ENCODE data around the gene SECISBP2L.

The SECISBP2L gene

DNA sequence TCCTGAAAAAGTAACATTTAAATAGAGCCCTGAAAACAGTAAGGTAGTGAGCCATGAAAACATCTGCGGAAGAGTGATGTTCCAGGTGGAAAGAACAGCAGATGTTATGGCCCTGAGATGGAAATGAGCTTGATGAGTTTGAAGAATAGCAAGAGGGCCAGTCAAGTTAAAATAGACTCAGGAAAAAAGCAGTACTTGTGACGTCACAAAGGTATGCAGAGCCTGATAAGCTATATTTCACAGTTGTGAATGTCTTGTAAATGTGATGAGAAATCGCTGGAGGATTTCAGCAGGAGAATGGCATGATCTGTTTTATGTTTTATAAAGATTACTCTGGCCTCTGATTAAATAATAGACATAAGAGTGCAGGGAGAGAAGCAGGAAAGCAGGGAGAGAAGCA is 18.6 kb upstream of the SECISBP2L start:
- CTCF ChIA-PET: no interaction called here
- TF ChIP-seq FOXA1 (IDR thresholded peaks at IDR 0.05) (no peak), L3MBTL2 (conservative IDR thresholded peaks at IDR 0.05) (no peak), ZNF384 (IDR thresholded peaks at IDR 0.05) (no peak), ELF4 (IDR thresholded peaks at IDR 0.05) (no peak)
- TF ChIP-seq, protein P1, sequence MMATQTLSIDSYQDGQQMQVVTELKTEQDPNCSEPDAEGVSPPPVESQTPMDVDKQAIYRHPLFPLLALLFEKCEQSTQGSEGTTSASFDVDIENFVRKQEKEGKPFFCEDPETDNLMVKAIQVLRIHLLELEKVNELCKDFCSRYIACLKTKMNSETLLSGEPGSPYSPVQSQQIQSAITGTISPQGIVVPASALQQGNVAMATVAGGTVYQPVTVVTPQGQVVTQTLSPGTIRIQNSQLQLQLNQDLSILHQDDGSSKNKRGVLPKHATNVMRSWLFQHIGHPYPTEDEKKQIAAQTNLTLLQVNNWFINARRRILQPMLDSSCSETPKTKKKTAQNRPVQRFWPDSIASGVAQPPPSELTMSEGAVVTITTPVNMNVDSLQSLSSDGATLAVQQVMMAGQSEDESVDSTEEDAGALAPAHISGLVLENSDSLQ (IDR thresholded peaks at IDR 0.05): no peak
- POLR2A ChIA-PET: no interaction called here
- no peak for DNase-seq (ENCODE audit: extremely low spot score)

DNA sequence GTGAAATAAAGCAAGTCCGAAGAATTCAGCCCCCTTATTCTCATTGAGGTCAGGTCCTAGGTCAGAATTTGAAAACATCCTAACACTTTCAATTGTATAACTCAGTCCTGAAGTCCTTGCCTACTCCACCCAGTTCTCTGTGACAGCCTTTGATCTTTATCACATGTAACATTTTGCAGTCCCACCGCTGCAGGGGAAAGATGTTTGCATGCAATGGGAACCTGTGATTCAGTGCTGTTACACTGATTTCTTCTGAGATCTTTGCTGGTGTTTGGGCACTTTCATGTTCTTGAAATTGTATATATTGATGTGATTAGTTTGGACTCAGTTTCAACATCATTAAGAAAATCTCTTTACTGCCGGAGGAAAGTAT is 18.0 kb upstream of the SECISBP2L start:
- ChIA-PET POLR2A (no interaction called here), CTCF (interaction anchor here (0.9 kb wide), 1 partner anchor 18 kb away, joined by 3 read pairs; the partner anchor contains the start of gene SECISBP2L)
- no peak for DNase-seq (ENCODE audit: extremely low spot score)
- TF ChIP-seq HDGF (IDR thresholded peaks at IDR 0.05; ENCODE audit: borderline replicate concordance): no peak
- TF ChIP-seq FOXM1 (IDR thresholded peaks at IDR 0.05; ENCODE audit: borderline replicate concordance): no peak
- TF ChIP-seq L3MBTL2 (conservative IDR thresholded peaks at IDR 0.05): no peak
- TF ChIP-seq CTBP1 (IDR thresholded peaks at IDR 0.05; ENCODE audit: borderline replicate concordance): no peak
- TF ChIP-seq FOXA1 (IDR thresholded peaks at IDR 0.05): no peak
- no peak for TF ChIP-seq ARNT (IDR thresholded peaks at IDR 0.05)
- no peak for TF ChIP-seq FOXK2 (IDR thresholded peaks at IDR 0.05)
- TF ChIP-seq BHLHE40 (IDR thresholded peaks at IDR 0.05; ENCODE audit: borderline replicate concordance): no peak
- TF ChIP-seq LEF1 (IDR thresholded peaks at IDR 0.05; ENCODE audit: borderline replicate concordance): no peak
- TF ChIP-seq SP1 (IDR thresholded peaks at IDR 0.05): no peak
- TF ChIP-seq, protein P1 (IDR thresholded peaks at IDR 0.05): no peak
- no peak for TF ChIP-seq ELF4 (IDR thresholded peaks at IDR 0.05)
- no peak for TF ChIP-seq TARDBP (IDR thresholded peaks at IDR 0.05)
- TF ChIP-seq ZNF384 (IDR thresholded peaks at IDR 0.05): no peak
- TF ChIP-seq SUZ12 (IDR thresholded peaks at IDR 0.05): no peak

DNA sequence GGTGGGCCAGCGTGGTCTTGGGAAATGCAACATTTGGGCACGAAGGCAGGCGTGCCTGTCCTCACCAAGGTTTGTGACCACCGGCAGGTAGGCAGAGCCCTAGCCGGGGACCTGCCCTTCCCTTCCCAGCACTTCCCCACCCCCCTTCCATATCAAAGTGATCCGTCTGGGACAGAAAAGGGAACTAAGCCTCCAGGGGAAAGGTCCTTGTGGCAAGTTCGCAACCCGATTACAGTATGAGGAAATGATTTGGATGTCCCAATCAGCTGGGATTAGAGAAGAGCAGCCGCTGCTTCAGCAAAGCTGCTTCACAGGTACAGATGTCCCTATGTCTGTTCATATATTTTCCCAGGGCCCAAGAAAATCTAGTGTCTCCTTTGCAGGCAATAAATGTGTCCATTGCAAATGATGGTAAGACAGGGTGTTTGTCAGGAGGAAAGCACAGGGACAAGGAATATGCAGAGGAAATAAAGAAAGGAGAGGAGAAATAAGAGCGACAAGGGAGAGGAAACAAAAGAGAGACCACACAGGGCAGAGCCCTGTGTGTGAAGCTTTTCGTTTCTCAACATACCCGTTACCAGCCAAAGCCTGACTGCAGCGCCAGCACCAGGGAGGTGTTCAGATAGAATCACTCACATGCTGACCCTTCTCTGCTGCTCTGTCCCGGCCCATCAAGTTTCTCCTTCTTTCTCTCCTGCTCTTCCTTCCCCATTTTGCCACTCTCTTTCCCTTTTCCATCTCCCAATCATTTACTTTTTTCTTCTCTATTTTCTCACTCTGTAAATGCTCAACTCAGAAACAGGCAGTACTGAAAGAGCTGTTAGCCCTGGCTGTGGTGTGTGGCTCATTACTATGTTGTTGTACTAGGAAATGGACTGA is 17.4 kb upstream of the SECISBP2L start:
- CTCF ChIA-PET: interaction anchor here (0.6 to 0.9 kb wide), 2 partner anchors 18 to 77 kb away, joined by 3 read pairs; partner anchors contain the start of gene SECISBP2L
- no peak for TF ChIP-seq BHLHE40 (IDR thresholded peaks at IDR 0.05; ENCODE audit: borderline replicate concordance)
- TF ChIP-seq SP1 (IDR thresholded peaks at IDR 0.05): no peak
- no peak for TF ChIP-seq TARDBP (IDR thresholded peaks at IDR 0.05)
- no peak for TF ChIP-seq FOXA1 (IDR thresholded peaks at IDR 0.05)
- TF ChIP-seq HDGF (IDR thresholded peaks at IDR 0.05; ENCODE audit: borderline replicate concordance): no peak
- TF ChIP-seq SUZ12 (IDR thresholded peaks at IDR 0.05): no peak
- no peak for TF ChIP-seq LEF1 (IDR thresholded peaks at IDR 0.05; ENCODE audit: borderline replicate concordance)
- no peak for TF ChIP-seq ARNT (IDR thresholded peaks at IDR 0.05)
- TF ChIP-seq ELF4 (IDR thresholded peaks at IDR 0.05): no peak
- TF ChIP-seq L3MBTL2 (conservative IDR thresholded peaks at IDR 0.05): no peak
- TF ChIP-seq FOXK2 (IDR thresholded peaks at IDR 0.05): no peak
- no peak for TF ChIP-seq FOXM1 (IDR thresholded peaks at IDR 0.05; ENCODE audit: borderline replicate concordance)
- TF ChIP-seq CTBP1 (IDR thresholded peaks at IDR 0.05; ENCODE audit: borderline replicate concordance): no peak
- no peak for TF ChIP-seq ZNF384 (IDR thresholded peaks at IDR 0.05)
- TF ChIP-seq, protein P1 (IDR thresholded peaks at IDR 0.05): no peak
- no peak for TF ChIP-seq NFRKB (IDR thresholded peaks at IDR 0.05)
- DNase-seq (ENCODE audit: extremely low spot score): no peak
- POLR2A ChIA-PET: no interaction called here

DNA sequence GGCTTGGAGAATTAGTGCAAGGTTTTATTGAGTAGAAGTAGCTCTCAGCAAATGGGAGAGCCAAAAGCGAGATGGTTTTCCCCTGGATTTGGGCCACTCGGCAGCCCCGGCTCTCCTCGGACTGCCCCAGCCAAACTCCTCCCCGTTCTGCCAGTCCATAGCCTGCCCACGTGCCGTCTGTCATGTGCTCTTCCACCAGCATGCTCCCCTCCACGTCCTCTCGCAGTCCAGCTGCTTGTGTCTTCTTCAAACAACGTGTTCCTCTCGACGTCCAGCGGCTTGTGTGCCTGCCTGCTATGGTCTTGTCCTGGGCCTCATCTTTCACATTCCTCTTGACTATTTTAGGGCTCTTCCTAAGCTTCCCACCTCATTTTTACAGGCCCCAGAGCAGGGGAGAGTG is 16.7 kb upstream of the SECISBP2L start:
- TF ChIP-seq TARDBP (IDR thresholded peaks at IDR 0.05) (no peak), LEF1 (IDR thresholded peaks at IDR 0.05; ENCODE audit: borderline replicate concordance) (no peak), NFRKB (IDR thresholded peaks at IDR 0.05) (no peak), BHLHE40 (IDR thresholded peaks at IDR 0.05; ENCODE audit: borderline replicate concordance) (no peak), CTBP1 (IDR thresholded peaks at IDR 0.05; ENCODE audit: borderline replicate concordance) (no peak), SP1 (IDR thresholded peaks at IDR 0.05) (no peak), SUZ12 (IDR thresholded peaks at IDR 0.05) (no peak), FOXM1 (IDR thresholded peaks at IDR 0.05; ENCODE audit: borderline replicate concordance) (no peak), FOXK2 (IDR thresholded peaks at IDR 0.05) (no peak), FOXA1 (IDR thresholded peaks at IDR 0.05) (no peak), ARNT (IDR thresholded peaks at IDR 0.05) (no peak), L3MBTL2 (conservative IDR thresholded peaks at IDR 0.05) (no peak), ELF4 (IDR thresholded peaks at IDR 0.05) (no peak), HDGF (IDR thresholded peaks at IDR 0.05; ENCODE audit: borderline replicate concordance) (no peak), ZNF384 (IDR thresholded peaks at IDR 0.05) (no peak)
- TF ChIP-seq, protein P1 (IDR thresholded peaks at IDR 0.05): no peak
- POLR2A ChIA-PET: no interaction called here
- DNase-seq (ENCODE audit: extremely low spot score): no peak
- CTCF ChIA-PET: interaction anchor here (0.6 kb wide), 1 partner anchor 78 kb away, joined by 3 read pairs; no protein-coding TSS in a partner anchor

Data from HEK293T (cell line).